Thyroid gland (tissue), 4 donors: Measurements from ENCODE around the gene SLC22A3. TPM values are rescaled to one million over a fixed set of nuclear protein-coding genes. Genes with fewer than 3 reads are reported as not detected.

Experiments
- DNase-seq, 2 donors: peaks; one replicate each; pipeline ENCODE4 v3.0.0-alpha.2; 2019
- H3K27ac ChIP-seq, 3 donors: fragments of 200-600 bp; sonication (generic); 1 replicate in 2 of 3; 2 replicates in 1 of 3; pipeline ENCODE4 v1.5.1; 2016 to 2019; ENCODE audit warnings: mild to moderate bottlenecking in 1 of 3, moderate library complexity in 1 of 3
- H3K27me3 ChIP-seq: fragments of 200-600 bp; sonication (generic); one replicate; pipeline ENCODE4 v1.5.1; 2019
- H3K36me3 ChIP-seq, 2 donors: fragments of 200-600 bp; sonication (generic); one replicate each; pipeline ENCODE4 v1.5.1; 2016 to 2019
- H3K4me1 ChIP-seq, 2 donors: fragments of 200-600 bp; sonication (generic); one replicate each; pipeline ENCODE4 v1.5.1; 2017 to 2019
- H3K4me3 ChIP-seq, 3 donors: fragments of 200-600 bp; sonication (generic); replicated peaks in 1 of 3; 1 replicate in 2 of 3; 2 replicates in 1 of 3; pipeline ENCODE4 v1.5.1; 2016; ENCODE audit warnings: mild to moderate bottlenecking in 1 of 3
- H3K9me3 ChIP-seq: fragments of 200-600 bp; sonication (generic); one replicate; pipeline ENCODE4 v1.5.1; 2017
- CTCF ChIP-seq, 6 experiments: fragments of 200-600 bp in 3 of 6; fragments of 450-650 bp in 3 of 6; sonication (generic) in 3 of 6; IDR thresholded peaks; one replicate each; pipeline ENCODE4 v1.5.1; 2016 to 2019; ENCODE audit warnings: antibody characterized with exemption in 6 of 6, mild to moderate bottlenecking in 2 of 6, inconsistent platforms in 1 of 6, moderate library complexity in 1 of 6
- POLR2A ChIP-seq, 2 donors: fragments of 450-650 bp; IDR thresholded peaks; one replicate each; pipeline ENCODE4 v1.6.1; 2017; ENCODE audit warnings: antibody characterized with exemption in 2 of 2, mild to moderate bottlenecking in 2 of 2, moderate library complexity in 1 of 2
- WGBS, 2 donors: methylation state at CpG; one replicate each; pipeline ENCODE4 v1.1.5; 2017; 5-methylcytosine and 5-hydroxymethylcytosine counted together
- intact Hi-C: fragments of 100-400 bp; cut with DNase I; formaldehyde crosslinking; loops from one replicate; pipeline ENCODE4 v1.15.1; 2023
- total RNA-seq, 4 donors: library from RNA; depleted of rRNA; stranded (reverse); fragments of >200 nt; gene quantifications; one replicate each; pipeline ENCODE4 v1.2.3, GENCODE V29; 2016

The SLC22A3 gene
- total RNA-seq, 4 donors from 2014 or later: 0.67 to 3.9 (median 2.5) TPM

DNA sequence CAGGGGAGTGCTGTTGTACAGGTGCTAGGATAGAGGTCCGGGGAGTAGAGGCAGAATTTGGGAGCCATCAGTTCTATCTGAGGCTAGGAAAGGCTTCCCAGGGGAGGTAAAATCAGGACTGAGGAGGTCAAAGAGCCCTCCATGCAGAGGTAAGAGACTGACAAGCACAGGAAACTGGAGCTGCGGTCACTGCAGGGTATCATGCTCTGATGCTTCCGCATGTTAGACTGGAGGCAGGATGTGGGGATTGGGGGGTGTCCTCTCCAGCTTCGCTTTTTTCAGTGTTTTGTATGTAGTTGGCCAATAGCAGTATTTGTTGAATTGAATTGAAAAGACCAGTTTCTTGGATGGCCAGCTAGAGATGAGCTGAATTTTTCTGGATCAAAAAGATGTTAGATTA lies 87.8 kb downstream of the SLC22A3 start:
- Histone ChIP-seq H3K4me3 (no peak overlapping the region), H3K27me3 (no peaks in the 10 kb centered on the region), H3K36me3 (no peaks in the 10 kb centered on the region), H3K4me1 (no peaks in the 10 kb centered on the region), H3K9me3 (no peaks in the 10 kb centered on the region), H3K27ac (no peak overlapping the region)
- intact Hi-C loops: no loop called here
- 82% methylated on average over 4 of the region's 4 CpGs for WGBS, 2 donors
- no peak for TF ChIP-seq POLR2A (IDR thresholded peaks at IDR 0.05)
- no peak for TF ChIP-seq CTCF (IDR thresholded peaks at IDR 0.05)
- no peak for DNase-seq

DNA sequence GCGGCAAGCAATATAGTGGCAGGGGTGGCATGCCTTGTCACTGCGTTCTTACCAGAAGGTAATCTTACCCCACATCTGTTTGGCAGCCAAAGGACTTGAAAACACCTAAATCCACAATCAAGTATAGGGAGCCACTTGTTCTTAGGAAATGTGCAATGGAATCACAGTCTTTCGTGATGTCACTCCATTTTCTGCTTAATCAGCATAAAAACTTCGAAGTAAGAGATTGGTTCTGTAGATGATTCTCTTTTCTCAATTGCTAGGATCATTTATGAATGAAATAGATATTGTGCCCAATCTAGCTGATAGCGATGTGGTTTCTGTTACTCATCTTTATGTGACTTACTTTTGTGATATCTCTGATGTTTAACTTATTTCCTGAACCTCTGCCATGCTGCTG lies 89.0 kb downstream of the SLC22A3 start:
- 76 to 92% methylated on average over 5 of the region's 5 CpGs for WGBS, 2 donors
- intact Hi-C loops: no loop called here
- TF ChIP-seq CTCF (IDR thresholded peaks at IDR 0.05): no peak
- TF ChIP-seq POLR2A (IDR thresholded peaks at IDR 0.05): no peak
- H3K4me1 ChIP-seq: no peaks in the 10 kb centered on the region
- H3K4me3 ChIP-seq: no peak overlapping the region
- H3K9me3 ChIP-seq: no peaks in the 10 kb centered on the region
- no peaks in the 10 kb centered on the region for H3K36me3 ChIP-seq
- no peak for DNase-seq
- no peaks in the 10 kb centered on the region for H3K27me3 ChIP-seq
- no peak overlapping the region for H3K27ac ChIP-seq

GRCh38 chr6:160437775-160438174 lies 89.6 kb downstream of the SLC22A3 start:
- intact Hi-C loops: no loop called here
- H3K36me3 ChIP-seq: no peaks in the 10 kb centered on the region
- DNase-seq: no peak
- 84 to 87% methylated on average over 4 of the region's 4 CpGs for WGBS, 2 donors
- no peaks in the 10 kb centered on the region for H3K9me3 ChIP-seq
- TF ChIP-seq POLR2A (IDR thresholded peaks at IDR 0.05) (no peak), CTCF (IDR thresholded peaks at IDR 0.05) (no peak)
- H3K4me3 ChIP-seq: no peak overlapping the region
- H3K4me1 ChIP-seq: no peaks in the 10 kb centered on the region
- H3K27me3 ChIP-seq: no peaks in the 10 kb centered on the region
- no peak overlapping the region for H3K27ac ChIP-seq

GRCh38 chr6:160438481-160438880 lies 90.3 kb downstream of the SLC22A3 start:
- Histone ChIP-seq H3K36me3 (no peaks in the 10 kb centered on the region), H3K4me3 (no peak overlapping the region), H3K4me1 (no peaks in the 10 kb centered on the region), H3K27me3 (no peaks in the 10 kb centered on the region), H3K27ac (no peak overlapping the region), H3K9me3 (no peaks in the 10 kb centered on the region)
- no peak for DNase-seq
- TF ChIP-seq CTCF (IDR thresholded peaks at IDR 0.05) (no peak), POLR2A (IDR thresholded peaks at IDR 0.05) (no peak)
- intact Hi-C loops: no loop called here
- 67 to 69% methylated on average over 4 of the region's 4 CpGs for WGBS, 2 donors

DNA sequence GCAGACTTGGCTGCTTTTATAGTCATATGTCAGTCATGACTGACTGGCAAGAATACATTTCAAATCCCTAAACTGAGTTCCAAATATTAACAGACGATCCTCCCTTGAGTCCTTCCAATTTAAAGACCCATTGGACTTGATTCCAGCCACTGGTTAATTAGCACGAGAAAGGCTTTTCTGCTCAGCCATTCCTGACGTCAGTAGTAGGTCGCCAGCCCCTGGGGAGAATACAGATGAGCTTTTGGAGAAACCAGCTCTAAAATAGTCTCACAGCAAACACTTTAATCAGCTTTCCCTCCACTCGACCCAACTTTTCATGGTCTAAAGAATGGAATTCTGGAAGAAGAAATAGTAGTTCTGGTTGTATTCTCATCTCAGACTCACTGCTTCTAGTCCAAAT lies 91.6 kb downstream of the SLC22A3 start:
- Histone ChIP-seq H3K27ac (no peak overlapping the region), H3K4me1 (no peaks in the 10 kb centered on the region), H3K9me3 (no peaks in the 10 kb centered on the region), H3K4me3 (no peak overlapping the region), H3K36me3 (no peaks in the 10 kb centered on the region), H3K27me3 (no peaks in the 10 kb centered on the region)
- TF ChIP-seq POLR2A (IDR thresholded peaks at IDR 0.05) (no peak), CTCF (IDR thresholded peaks at IDR 0.05) (no peak)
- 71 to 72% methylated on average over 5 of the region's 5 CpGs for WGBS, 2 donors
- DNase-seq: no peak
- intact Hi-C loops: no loop called here
